SH-SY5Y (cell line): ENCODE results near the gene CCDC200.

Experiments
- GATA2 ChIP-seq: IDR thresholded peaks from 2 replicates; pipeline ENCODE4 v1.6.1; 2011; ENCODE audit warnings: mild to moderate bottlenecking, low read depth, low read length
- GATA3 ChIP-seq: IDR thresholded peaks from 2 replicates; pipeline ENCODE4 v1.6.1; 2011; ENCODE audit warnings: low read depth, mild to moderate bottlenecking, low read length, moderate library complexity

DNA sequence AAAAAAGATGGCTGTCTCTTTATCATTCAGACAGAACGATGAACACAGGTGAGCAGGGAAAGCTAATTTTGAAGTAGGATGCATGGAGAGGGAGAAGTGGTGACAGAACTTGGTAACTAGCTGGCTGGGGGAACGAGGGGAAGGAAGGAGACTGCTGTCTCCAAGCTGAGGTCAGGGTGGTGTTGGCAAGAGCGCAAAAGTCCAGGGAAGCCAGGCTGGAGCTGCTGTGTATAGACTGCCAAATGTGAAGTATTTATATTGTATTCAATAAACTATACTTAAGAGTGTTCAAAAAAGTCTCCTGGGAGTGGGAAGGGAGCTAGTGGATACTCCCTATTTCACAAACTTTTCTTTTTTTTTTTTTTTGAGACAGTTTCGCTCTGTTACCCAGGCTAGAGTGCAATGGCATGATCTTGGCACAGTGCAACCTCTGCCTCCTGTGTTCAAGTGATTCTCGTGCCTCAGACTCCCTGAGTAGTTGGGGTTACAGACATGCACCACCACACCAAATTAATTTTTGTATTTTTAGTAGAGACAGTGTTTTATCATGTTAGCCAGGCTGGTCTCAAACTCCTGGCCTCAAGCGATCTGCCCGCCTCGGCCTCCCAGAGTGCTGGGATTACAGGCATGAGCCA, 8.6 kb downstream of the CCDC200 start:
- TF ChIP-seq GATA3 (no peak), GATA2 (no peak)
